Cardiac muscle cell (in vitro differentiated cells and primary cell): Measurements from ENCODE around the gene TMTC2. TPM values are rescaled to one million over a fixed set of nuclear protein-coding genes. Genes with fewer than 3 reads are reported as not detected.

Experiments used
- DNase-seq, 2 donors: peaks; one replicate each; pipeline versions ENCODE4 v3.0.0 to v3.0.0-alpha.2; 2010 to 2017; ENCODE audit warnings: low read depth in 1 of 2, low spot score in 1 of 2
- H3K27ac ChIP-seq: fragments of 200-600 bp; sonication (generic); 2 replicates; pipeline ENCODE4 v1.5.1; 2016
- H3K27me3 ChIP-seq: fragments of 200-600 bp; sonication (generic); 2 replicates; pipeline ENCODE4 v1.6.0; 2016; ENCODE audit warnings: control low read depth
- H3K36me3 ChIP-seq: fragments of 200-600 bp; sonication (generic); 2 replicates; pipeline ENCODE4 v1.5.1; 2016; ENCODE audit warnings: control low read depth
- H3K4me1 ChIP-seq: fragments of 200-600 bp; sonication (generic); 2 replicates; pipeline ENCODE4 v1.8.1; 2017; ENCODE audit warnings: low read depth, mild to moderate bottlenecking, mixed run types
- H3K4me3 ChIP-seq: fragments of 200-600 bp; sonication (generic); 2 replicates; pipeline ENCODE4 v1.5.1; 2016; ENCODE audit warnings: mild to moderate bottlenecking
- H3K9me3 ChIP-seq: fragments of 200-600 bp; sonication (generic); 2 replicates; pipeline ENCODE4 v1.5.1; 2017; ENCODE audit warnings: low read depth, mild to moderate bottlenecking, control low read depth
- polyA plus RNA-seq: library from polyadenylated mRNA; unstranded; fragments of >200 nt; fragmentation: Nextera tagmentation; extraction: Ambion mirVana; gene quantifications from 2 replicates; pipeline ENCODE4 v1.2.1, GENCODE V29; 2016
- total RNA-seq: library from RNA; depleted of rRNA; stranded (reverse); fragments of >200 nt; gene quantifications from 2 replicates; pipeline ENCODE4 v1.2.3, GENCODE V29; 2016
- TF ChIP-seq, protein P1 (sequence below): IDR thresholded peaks from 2 replicates; pipeline ENCODE4 v1.5.1; 2012; ENCODE audit warnings: low read depth, mild to moderate bottlenecking, low read length

TMTC2 gene
- total and polyA plus RNA-seq, 2 experiments from 2014 or later, result 0.89 to 10.8 TPM

DNA sequence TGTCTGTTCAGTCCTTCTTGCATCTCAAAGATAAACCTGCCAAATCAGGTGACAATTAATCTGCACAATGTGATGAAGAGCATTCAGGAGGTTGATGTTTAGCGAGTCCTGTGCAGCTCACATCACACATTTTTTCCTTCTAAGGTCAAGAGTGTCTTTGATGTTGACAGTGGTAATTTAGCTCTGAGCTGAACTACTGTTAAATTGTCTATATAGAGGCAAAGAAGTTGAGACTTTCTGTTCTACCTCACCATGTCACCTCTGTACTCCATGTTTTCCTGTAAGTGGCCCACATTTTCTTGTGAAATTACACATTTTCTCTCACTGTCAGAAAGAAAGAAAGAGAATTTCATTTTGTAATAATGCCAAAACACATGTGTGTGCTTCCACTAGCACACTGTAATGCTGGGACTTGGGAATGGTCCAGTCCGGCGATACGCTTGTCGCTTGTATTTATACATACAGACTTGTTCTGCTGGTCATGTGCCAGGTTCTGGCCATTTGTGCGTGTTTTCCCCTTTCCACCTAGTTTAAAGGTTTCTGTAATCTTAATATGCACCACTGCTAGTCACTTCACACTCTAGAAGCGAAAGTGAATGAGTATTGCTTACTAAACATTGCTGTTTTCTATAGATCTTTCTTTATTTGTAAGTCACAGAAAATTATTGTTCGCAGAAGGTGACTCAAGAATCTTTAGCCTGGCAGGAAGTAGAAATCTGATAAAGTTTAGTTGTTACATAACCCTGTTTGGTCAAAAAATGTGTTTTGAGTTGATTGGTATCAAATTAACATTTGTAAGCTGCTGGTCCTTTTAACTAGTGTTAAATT, 328.9 kb downstream of the TMTC2 start:
- no peak overlapping the region for H3K27ac ChIP-seq
- H3K36me3 ChIP-seq, result no peaks in the 10 kb centered on the region
- DNase-seq, result peak in 1 of 2 donors; percentile 66
- no peaks in the 10 kb centered on the region for H3K9me3 ChIP-seq
- no peaks in the 10 kb centered on the region for H3K27me3 ChIP-seq
- H3K4me3 ChIP-seq, result no peak overlapping the region
- H3K4me1 ChIP-seq, result no peaks in the 10 kb centered on the region
- TF ChIP-seq, protein P1, sequence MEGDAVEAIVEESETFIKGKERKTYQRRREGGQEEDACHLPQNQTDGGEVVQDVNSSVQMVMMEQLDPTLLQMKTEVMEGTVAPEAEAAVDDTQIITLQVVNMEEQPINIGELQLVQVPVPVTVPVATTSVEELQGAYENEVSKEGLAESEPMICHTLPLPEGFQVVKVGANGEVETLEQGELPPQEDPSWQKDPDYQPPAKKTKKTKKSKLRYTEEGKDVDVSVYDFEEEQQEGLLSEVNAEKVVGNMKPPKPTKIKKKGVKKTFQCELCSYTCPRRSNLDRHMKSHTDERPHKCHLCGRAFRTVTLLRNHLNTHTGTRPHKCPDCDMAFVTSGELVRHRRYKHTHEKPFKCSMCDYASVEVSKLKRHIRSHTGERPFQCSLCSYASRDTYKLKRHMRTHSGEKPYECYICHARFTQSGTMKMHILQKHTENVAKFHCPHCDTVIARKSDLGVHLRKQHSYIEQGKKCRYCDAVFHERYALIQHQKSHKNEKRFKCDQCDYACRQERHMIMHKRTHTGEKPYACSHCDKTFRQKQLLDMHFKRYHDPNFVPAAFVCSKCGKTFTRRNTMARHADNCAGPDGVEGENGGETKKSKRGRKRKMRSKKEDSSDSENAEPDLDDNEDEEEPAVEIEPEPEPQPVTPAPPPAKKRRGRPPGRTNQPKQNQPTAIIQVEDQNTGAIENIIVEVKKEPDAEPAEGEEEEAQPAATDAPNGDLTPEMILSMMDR, result no peak

DNA sequence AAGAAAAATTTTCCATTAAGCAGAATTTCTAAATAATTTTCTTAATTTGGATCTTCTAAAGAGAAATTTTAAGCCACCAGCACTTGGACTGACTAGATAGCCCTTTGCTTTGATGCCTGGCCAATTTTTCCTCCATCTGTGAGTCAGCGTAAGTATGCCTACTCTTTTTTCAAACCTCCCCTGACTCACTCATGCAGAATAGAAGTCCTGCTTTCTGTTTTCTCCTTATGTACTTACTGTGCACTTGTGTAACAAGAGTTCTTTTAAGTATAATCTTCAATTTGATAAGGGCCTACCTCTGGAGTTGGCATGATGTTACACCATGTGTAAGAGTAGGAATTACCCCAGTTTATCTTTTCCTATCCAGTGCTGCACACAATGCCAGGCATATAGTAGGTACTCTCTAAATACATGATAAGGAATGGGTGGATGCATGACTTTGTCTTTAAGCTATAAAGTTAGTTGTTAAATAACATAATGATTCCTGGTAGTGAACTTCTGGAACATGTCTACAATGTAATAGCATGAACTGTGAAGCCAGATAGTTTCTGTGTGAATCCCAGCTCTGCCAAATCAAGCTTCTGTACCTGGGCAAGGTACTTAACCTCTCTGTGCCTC, 329.6 kb downstream of the TMTC2 start:
- DNase-seq, result peak; percentile 27 to 91
- Histone ChIP-seq H3K9me3 (no peaks in the 10 kb centered on the region), H3K4me1 (no peaks in the 10 kb centered on the region), H3K27me3 (no peaks in the 10 kb centered on the region), H3K4me3 (no peak overlapping the region), H3K27ac (no peak overlapping the region), H3K36me3 (no peaks in the 10 kb centered on the region)
- TF ChIP-seq, protein P1, result no peak

DNA sequence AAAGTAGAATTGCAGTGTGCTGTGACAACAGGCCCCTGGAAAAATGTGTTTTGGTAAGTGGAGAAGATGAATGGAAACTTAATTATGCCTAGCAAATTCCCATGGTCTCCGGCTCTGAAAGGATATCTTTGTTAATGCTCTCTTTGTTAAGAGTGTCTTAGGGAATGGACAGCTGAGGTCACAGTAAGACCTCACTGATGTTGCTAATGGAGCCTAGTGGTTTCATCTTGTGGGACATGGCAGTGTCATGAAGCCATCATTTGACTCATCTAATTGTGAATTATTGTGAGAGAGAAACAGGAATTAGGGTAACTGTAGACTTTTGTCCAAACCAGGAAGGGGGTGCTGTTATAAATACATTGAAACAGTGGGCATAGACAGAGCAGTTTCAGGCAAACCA, 330.3 kb downstream of the TMTC2 start:
- Histone ChIP-seq H3K36me3 (no peaks in the 10 kb centered on the region), H3K4me3 (no peak overlapping the region), H3K4me1 (no peaks in the 10 kb centered on the region), H3K27me3 (no peaks in the 10 kb centered on the region), H3K9me3 (no peaks in the 10 kb centered on the region), H3K27ac (no peak overlapping the region)
- DNase-seq, result no peak
- TF ChIP-seq, protein P1, result no peak

- DNase-seq, result no peak
- no peaks in the 10 kb centered on the region for H3K9me3 ChIP-seq
- TF ChIP-seq, protein P1, result no peak
- no peaks in the 10 kb centered on the region for H3K27me3 ChIP-seq
- no peak overlapping the region for H3K4me3 ChIP-seq
- H3K4me1 ChIP-seq, result no peaks in the 10 kb centered on the region
- H3K36me3 ChIP-seq, result no peaks in the 10 kb centered on the region
- H3K27ac ChIP-seq, result no peak overlapping the region
Observed at GRCh38 chr12:83018088-83018487, 331.4 kb downstream of the TMTC2 start.

DNA sequence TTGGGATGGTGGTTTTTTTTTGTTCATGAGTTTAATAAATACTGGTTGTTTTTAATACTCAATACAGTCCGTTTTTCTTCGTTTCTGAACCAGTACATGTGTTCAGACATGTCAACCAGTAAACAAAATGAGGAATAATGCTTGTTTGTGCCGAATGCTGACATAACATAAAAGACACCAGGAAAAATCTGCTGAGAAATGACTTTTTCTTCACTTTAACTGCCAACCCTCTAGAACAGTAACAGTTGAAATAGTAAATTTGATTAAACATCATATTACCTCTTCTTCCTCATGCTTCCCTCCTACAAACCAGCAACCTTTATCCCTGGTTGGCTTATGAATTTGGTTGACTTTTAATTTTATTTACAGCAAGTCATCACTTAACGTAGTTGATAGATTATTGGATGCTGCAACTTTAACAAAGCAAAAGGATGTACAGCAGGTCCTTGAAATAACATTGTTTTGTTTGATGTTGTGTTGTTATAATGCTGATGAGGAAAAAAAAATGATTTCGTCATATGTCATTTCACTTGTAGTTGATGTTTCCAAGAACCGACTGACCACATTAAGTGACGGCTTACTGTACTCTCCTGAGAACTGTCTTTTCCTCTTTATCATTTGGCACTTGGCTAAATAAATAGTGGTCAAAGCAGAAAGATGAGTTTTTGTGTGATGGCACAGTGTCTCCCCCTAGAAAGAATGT, 340.5 kb downstream of the TMTC2 start:
- Histone ChIP-seq H3K4me1 (no peaks in the 10 kb centered on the region), H3K27ac (no peak overlapping the region), H3K9me3 (no peaks in the 10 kb centered on the region), H3K36me3 (no peaks in the 10 kb centered on the region), H3K27me3 (no peaks in the 10 kb centered on the region), H3K4me3 (no peak overlapping the region)
- TF ChIP-seq, protein P1, result no peak
- DNase-seq, result no peak
